H9 (cell line): ENCODE measurements around the gene PPP1R12A. TPM values are rescaled to one million over a fixed set of nuclear protein-coding genes. Genes with fewer than 3 reads are reported as not detected.

ENCODE experiments used
- DNase-seq: peaks from one replicate; pipeline ENCODE4 v3.0.0-alpha.2; 2017
- H2AFZ ChIP-seq: one replicate; pipeline ENCODE4 v1.6.1; 2013; ENCODE audit warnings: mild to moderate bottlenecking, low read length, control low read depth, moderate library complexity
- H2AK5ac ChIP-seq: 2 replicates; pipeline ENCODE4 v1.6.1; 2013; ENCODE audit warnings: low read length, control low read depth, mixed read lengths; ENCODE audit not compliant: insufficient read length
- H2BK120ac ChIP-seq: one replicate; pipeline ENCODE4 v1.6.1; 2013; ENCODE audit warnings: low read depth, mild to moderate bottlenecking, low read length, control low read depth, inconsistent platforms; ENCODE audit not compliant: poor library complexity, severe bottlenecking
- H2BK12ac ChIP-seq: 2 replicates; pipeline ENCODE4 v1.6.1; 2013; ENCODE audit warnings: low read length, control low read depth, mixed read lengths, low read depth; ENCODE audit not compliant: insufficient read length
- H2BK15ac ChIP-seq: 2 replicates; pipeline ENCODE4 v1.6.1; 2013; ENCODE audit warnings: low read depth, low read length, control low read depth
- H2BK20ac ChIP-seq: one replicate; pipeline ENCODE4 v1.6.1; 2013; ENCODE audit warnings: low read depth, mild to moderate bottlenecking, low read length, control low read depth, inconsistent platforms; ENCODE audit not compliant: poor library complexity, severe bottlenecking
- H2BK5ac ChIP-seq: 2 replicates; pipeline ENCODE4 v1.6.1; 2013; ENCODE audit warnings: low read length, control low read depth, mixed read lengths; ENCODE audit not compliant: insufficient read length
- H3K14ac ChIP-seq: 2 replicates; pipeline ENCODE4 v1.6.1; 2013; ENCODE audit warnings: low read length, control low read depth; ENCODE audit not compliant: insufficient read depth
- H3K18ac ChIP-seq: 2 replicates; pipeline ENCODE4 v1.6.1; 2013; ENCODE audit warnings: low read depth, mild to moderate bottlenecking, mixed read lengths, low read length, control low read depth; ENCODE audit not compliant: insufficient read length
- H3K23ac ChIP-seq: 2 replicates; pipeline ENCODE4 v1.6.1; 2013; ENCODE audit warnings: low read length, control low read depth, mixed read lengths, low read depth; ENCODE audit not compliant: insufficient read length
- H3K23me2 ChIP-seq: 2 replicates; pipeline ENCODE4 v1.6.1; 2013; ENCODE audit warnings: low read depth, mild to moderate bottlenecking, mixed read lengths, low read length, control low read depth; ENCODE audit not compliant: insufficient read length, poor library complexity, severe bottlenecking
- H3K27ac ChIP-seq: 2 replicates; pipeline ENCODE4 v1.5.1; 2013; ENCODE audit warnings: low read length, control low read depth, mixed read lengths, low read depth; ENCODE audit not compliant: insufficient read length
- H3K27me3 ChIP-seq: 2 replicates; pipeline ENCODE4 v1.6.1; 2013; ENCODE audit warnings: low read length, control low read depth, inconsistent platforms; ENCODE audit not compliant: insufficient read depth
- H3K4ac ChIP-seq: 2 replicates; pipeline ENCODE4 v1.6.1; 2013; ENCODE audit warnings: low read depth, mild to moderate bottlenecking, control low read depth, inconsistent platforms, low read length, moderate library complexity
- H3K4me1 ChIP-seq: 2 replicates; pipeline ENCODE4 v1.6.1; 2013; ENCODE audit warnings: low read length, control low read depth, inconsistent platforms; ENCODE audit not compliant: insufficient read depth
- H3K4me2 ChIP-seq: 2 replicates; pipeline ENCODE4 v1.6.1; 2013; ENCODE audit warnings: low read length, control low read depth, mixed read lengths; ENCODE audit not compliant: insufficient read length, insufficient read depth
- H3K56ac ChIP-seq: 2 replicates; pipeline ENCODE4 v1.6.1; 2013; ENCODE audit warnings: low read depth, mild to moderate bottlenecking, mixed read lengths, low read length, control low read depth; ENCODE audit not compliant: insufficient read length
- H3K79me1 ChIP-seq: 2 replicates; pipeline ENCODE4 v1.6.1; 2013; ENCODE audit warnings: low read depth, mild to moderate bottlenecking, moderate library complexity, low read length, control low read depth, inconsistent platforms; ENCODE audit not compliant: insufficient read depth, poor library complexity, severe bottlenecking
- H3K79me2 ChIP-seq: 2 replicates; pipeline ENCODE4 v1.6.1; 2013; ENCODE audit warnings: low read length, control low read depth, inconsistent platforms; ENCODE audit not compliant: insufficient read depth
- H3K9ac ChIP-seq: 2 replicates; pipeline ENCODE4 v1.6.1; 2013; ENCODE audit warnings: low read length, control low read depth, mixed read lengths; ENCODE audit not compliant: insufficient read length; ENCODE audit errors: extremely low read depth
- H3K9me3 ChIP-seq: one replicate; pipeline ENCODE4 v1.6.1; 2013; ENCODE audit warnings: low read depth, low read length, inconsistent platforms; ENCODE audit not compliant: control insufficient read depth
- H3T11ph ChIP-seq: one replicate; pipeline ENCODE4 v1.6.1; 2013; ENCODE audit warnings: mild to moderate bottlenecking, low read length, control low read depth, inconsistent platforms
- H4K20me1 ChIP-seq: one replicate; pipeline ENCODE4 v1.6.1; 2013; ENCODE audit not compliant: control insufficient read depth, insufficient read length, insufficient read depth
- H4K5ac ChIP-seq: 2 replicates; pipeline ENCODE4 v1.6.1; 2013; ENCODE audit warnings: low read depth, mild to moderate bottlenecking, mixed read lengths, low read length, control low read depth; ENCODE audit not compliant: insufficient read length
- H4K8ac ChIP-seq: replicated peaks from 2 replicates; pipeline ENCODE4 v1.6.1; 2013; ENCODE audit warnings: low read length, control low read depth, mixed read lengths, low read depth; ENCODE audit not compliant: insufficient read length
- H4K91ac ChIP-seq: 2 replicates; pipeline ENCODE4 v1.6.1; 2013; ENCODE audit warnings: low read depth, mild to moderate bottlenecking, moderate library complexity, mixed read lengths, low read length, control low read depth; ENCODE audit not compliant: insufficient read length
- H3K27ac Mint-ChIP-seq, 3 experiments: 2 replicates in 2 of 3; 3 replicates in 1 of 3; pipeline ENCODE4 v1.8.0; 2020 to 2021; ENCODE audit warnings: mixed read lengths in 3 of 3, mild to moderate bottlenecking in 1 of 3, moderate library complexity in 1 of 3
- H3K27me3 Mint-ChIP-seq: 2 replicates; pipeline ENCODE4 v1.8.0; 2021; ENCODE audit warnings: low read depth, mild to moderate bottlenecking, moderate library complexity, mixed read lengths
- H3K36me3 Mint-ChIP-seq, 3 experiments: 2 replicates in 2 of 3; 3 replicates in 1 of 3; pipeline ENCODE4 v1.8.0; 2020 to 2021; ENCODE audit warnings: low read depth in 3 of 3, mixed read lengths in 3 of 3; ENCODE audit not compliant: insufficient read depth in 1 of 3
- H3K4me1 Mint-ChIP-seq, 2 experiments: 2 replicates each; pipeline ENCODE4 v1.8.0; 2020; ENCODE audit warnings: mixed read lengths in 2 of 2
- H3K4me3 Mint-ChIP-seq, 2 experiments: 2 replicates in 1 of 2; 3 replicates in 1 of 2; pipeline ENCODE4 v1.8.0; 2020 to 2021; ENCODE audit warnings: mild to moderate bottlenecking in 2 of 2, mixed read lengths in 2 of 2, moderate library complexity in 1 of 2
- H3K9me3 Mint-ChIP-seq, 2 experiments: 2 replicates in 1 of 2; 3 replicates in 1 of 2; pipeline ENCODE4 v1.8.0; 2020; ENCODE audit warnings: mild to moderate bottlenecking in 2 of 2, mixed read lengths in 2 of 2, moderate library complexity in 1 of 2
- WGBS: extraction: QIAGEN DNeasy Blood & Tissue Kit; methylation state at CpG from one replicate; pipeline ENCODE4 v1.1.7; 2013; ENCODE audit warnings: missing lambda C conversion rate, low lambda C conversion rate, mixed read lengths; ENCODE audit not compliant: insufficient read length; ENCODE audit errors: extremely low coverage; 5-methylcytosine and 5-hydroxymethylcytosine counted together
- total RNA-seq: library from RNA; stranded (reverse); gene quantifications from 2 replicates; pipeline ENCODE4 v1.2.1, GENCODE V29; 2021
- TF ChIP-seq, protein P1 (sequence below): fragments of 200-600 bp; sonication (generic); conservative IDR thresholded peaks from 3 replicates; pipeline ENCODE4 v1.8.0; 2021; ENCODE audit warnings: antibody characterized with exemption, mild to moderate bottlenecking

Gene PPP1R12A
- total RNA-seq, 1 experiment from 2014 or later, result 93.5 TPM

DNA sequence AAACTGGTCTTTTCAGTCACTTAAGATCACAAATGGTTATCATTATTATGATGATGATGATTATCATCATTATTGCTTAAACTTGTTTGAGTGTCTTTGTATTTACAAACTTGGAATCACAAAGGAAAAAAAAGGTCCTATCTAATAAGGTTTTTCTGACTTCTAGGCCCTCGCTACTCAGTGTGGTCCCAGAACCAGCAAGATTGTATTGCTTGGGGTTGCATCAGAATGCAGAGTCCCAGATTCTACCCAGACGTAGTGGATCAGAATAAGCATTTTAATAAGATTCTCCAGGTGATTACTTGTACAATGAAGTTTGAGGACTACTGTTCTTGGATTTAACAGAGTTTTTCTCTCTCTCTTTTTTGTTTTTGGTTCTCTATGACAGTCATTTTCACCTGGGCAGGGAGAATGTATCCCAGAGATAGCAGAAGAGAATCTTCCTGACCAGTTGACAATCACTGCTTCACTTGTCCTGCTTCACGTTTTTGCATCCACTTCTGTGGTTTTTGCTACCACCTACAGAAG, 29.3 kb upstream of the PPP1R12A start:
- H3K14ac ChIP-seq, result no peak overlapping the region
- TF ChIP-seq, protein P1, sequence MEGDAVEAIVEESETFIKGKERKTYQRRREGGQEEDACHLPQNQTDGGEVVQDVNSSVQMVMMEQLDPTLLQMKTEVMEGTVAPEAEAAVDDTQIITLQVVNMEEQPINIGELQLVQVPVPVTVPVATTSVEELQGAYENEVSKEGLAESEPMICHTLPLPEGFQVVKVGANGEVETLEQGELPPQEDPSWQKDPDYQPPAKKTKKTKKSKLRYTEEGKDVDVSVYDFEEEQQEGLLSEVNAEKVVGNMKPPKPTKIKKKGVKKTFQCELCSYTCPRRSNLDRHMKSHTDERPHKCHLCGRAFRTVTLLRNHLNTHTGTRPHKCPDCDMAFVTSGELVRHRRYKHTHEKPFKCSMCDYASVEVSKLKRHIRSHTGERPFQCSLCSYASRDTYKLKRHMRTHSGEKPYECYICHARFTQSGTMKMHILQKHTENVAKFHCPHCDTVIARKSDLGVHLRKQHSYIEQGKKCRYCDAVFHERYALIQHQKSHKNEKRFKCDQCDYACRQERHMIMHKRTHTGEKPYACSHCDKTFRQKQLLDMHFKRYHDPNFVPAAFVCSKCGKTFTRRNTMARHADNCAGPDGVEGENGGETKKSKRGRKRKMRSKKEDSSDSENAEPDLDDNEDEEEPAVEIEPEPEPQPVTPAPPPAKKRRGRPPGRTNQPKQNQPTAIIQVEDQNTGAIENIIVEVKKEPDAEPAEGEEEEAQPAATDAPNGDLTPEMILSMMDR, result no peak
- H2BK20ac ChIP-seq, result no peak overlapping the region
- no peak overlapping the region for H4K5ac ChIP-seq
- no peak overlapping the region for H2BK120ac ChIP-seq
- no peak overlapping the region for H3K23ac ChIP-seq
- no peak overlapping the region for H3K4me2 ChIP-seq
- H3K27ac ChIP-seq, result no peak overlapping the region
- no peaks in the 10 kb centered on the region for H3K27me3 Mint-ChIP-seq
- H2AFZ ChIP-seq, result no peak overlapping the region
- H2BK15ac ChIP-seq, result no peak overlapping the region
- H3K27me3 ChIP-seq, result no peaks in the 10 kb centered on the region
- no peak overlapping the region for H2BK5ac ChIP-seq
- H4K20me1 ChIP-seq, result no peaks in the 10 kb centered on the region
- no peak overlapping the region for H3K18ac ChIP-seq
- no peaks in the 10 kb centered on the region for H3K23me2 ChIP-seq
- no peak overlapping the region for H2BK12ac ChIP-seq
- H4K91ac ChIP-seq, result no peak overlapping the region
- H2AK5ac ChIP-seq, result no peak overlapping the region
- H3K4me1 Mint-ChIP-seq, result no peaks in the 10 kb centered on the region
- H3K27ac Mint-ChIP-seq, result 0 out of 7 replicates have a peak overlapping the region, but pooled peaks of 1 of the 3 experiments have one; percentile 3
- no peaks in the 10 kb centered on the region for H3K79me1 ChIP-seq
- no peak for DNase-seq
- no peaks in the 10 kb centered on the region for H3K9me3 ChIP-seq
- H3K4me1 ChIP-seq, result no peaks in the 10 kb centered on the region
- H3K79me2 ChIP-seq, result no peaks in the 10 kb centered on the region
- H3T11ph ChIP-seq, result no peak overlapping the region
- no peak overlapping the region for H4K8ac ChIP-seq
- H3K56ac ChIP-seq, result no peak overlapping the region
- WGBS, result no CpG with 5 or more reads among the region's 3 CpGs
- H3K36me3 Mint-ChIP-seq, result no peaks in the 10 kb centered on the region
- H3K4me3 Mint-ChIP-seq, result no peak overlapping the region
- no peaks in the 10 kb centered on the region for H3K9me3 Mint-ChIP-seq
- H3K9ac ChIP-seq, result no peak overlapping the region
- H3K4ac ChIP-seq, result no peak overlapping the region
